ENCODE data around the gene SIVA1.

Gene SIVA1

DNA sequence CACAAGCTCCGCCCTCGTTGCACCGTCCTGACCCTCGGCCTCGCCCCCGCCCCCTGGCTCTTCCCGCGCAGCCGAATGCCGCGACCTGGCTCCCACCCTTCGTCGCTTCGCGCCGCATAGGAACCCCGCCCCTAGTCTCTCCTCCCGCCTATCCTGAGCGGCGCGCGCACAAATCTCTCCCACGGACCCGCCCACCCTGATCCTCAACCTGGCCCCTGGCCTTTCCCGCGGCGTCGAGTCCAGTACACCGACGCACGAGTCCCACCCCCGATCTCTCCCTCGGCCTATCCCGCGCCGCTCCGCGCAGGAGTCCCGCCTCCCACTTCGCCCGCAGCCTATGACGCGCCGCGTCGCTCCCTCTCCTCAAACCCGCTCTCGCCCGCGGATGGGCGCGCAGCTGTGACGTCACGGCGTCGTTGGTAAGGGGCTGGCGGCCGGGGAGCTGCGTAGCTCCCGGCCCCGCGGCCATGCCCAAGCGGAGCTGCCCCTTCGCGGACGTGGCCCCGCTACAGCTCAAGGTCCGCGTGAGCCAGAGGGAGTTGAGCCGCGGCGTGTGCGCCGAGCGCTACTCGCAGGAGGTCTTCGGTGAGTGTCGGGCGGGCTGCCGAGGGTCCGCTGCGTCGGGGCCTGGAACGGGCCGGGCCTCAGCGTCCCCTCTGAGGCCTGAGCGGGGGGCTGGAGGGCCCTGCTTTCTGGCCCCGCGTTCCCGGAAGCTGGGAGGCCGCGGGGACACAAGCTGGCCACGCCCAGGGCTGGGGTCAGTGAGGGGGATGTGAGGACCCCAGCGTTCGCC, at the start of gene SIVA1:
SIVA1 (plus strand) TSS at position 413 of the 793 bp plus-strand sequence; CDS start at position 468, 55 bp downstream.
- peak; percentile 90 for DNase-seq (ENCODE audit: low read depth)

DNA sequence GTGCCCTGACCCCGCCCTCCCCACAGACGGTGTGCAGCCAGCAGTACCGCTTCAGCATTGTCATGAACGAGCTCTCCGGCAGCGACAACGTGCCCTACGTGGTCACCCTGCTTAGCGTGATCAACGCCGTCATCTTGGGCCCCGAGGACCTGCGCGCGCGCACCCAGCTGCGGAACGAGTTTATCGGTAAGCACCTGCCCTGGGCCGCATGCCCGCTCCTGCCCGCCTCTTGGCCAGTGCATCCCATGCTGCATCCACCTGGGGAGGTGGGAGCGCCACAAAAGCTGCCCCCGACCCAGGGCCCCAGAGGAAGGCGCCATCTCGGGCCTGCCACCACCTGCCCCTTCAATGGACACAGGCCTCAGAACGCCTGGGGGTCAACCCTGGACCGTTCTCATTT, 49.7 kb upstream of the SIVA1 start:
- no peak for DNase-seq (ENCODE audit: low read depth)

DNA sequence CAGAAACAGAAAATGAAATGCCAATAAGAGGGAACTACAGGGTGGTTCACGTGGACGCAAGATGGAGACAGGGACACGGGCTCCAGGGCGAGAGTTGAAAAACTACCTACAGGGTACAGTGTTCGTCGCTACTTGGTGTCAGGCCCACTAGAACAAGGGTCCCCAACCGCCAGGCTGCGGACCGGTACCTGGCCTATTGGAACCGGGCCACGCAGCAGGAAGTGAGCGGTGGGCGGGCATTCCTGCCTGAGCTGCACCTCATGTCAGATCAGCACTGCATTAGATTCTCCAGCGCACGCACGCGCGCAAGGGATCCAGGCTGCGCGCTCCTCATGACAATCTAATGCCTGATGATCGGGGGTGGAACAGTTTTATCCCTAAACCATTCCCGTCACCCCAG, 48.7 kb upstream of the SIVA1 start:
- no peak for DNase-seq (ENCODE audit: low read depth)

- DNase-seq (ENCODE audit: low read depth): no peak
Observed at GRCh38 chr14:104705340-104706047, 47.5 kb upstream of the SIVA1 start.

DNA sequence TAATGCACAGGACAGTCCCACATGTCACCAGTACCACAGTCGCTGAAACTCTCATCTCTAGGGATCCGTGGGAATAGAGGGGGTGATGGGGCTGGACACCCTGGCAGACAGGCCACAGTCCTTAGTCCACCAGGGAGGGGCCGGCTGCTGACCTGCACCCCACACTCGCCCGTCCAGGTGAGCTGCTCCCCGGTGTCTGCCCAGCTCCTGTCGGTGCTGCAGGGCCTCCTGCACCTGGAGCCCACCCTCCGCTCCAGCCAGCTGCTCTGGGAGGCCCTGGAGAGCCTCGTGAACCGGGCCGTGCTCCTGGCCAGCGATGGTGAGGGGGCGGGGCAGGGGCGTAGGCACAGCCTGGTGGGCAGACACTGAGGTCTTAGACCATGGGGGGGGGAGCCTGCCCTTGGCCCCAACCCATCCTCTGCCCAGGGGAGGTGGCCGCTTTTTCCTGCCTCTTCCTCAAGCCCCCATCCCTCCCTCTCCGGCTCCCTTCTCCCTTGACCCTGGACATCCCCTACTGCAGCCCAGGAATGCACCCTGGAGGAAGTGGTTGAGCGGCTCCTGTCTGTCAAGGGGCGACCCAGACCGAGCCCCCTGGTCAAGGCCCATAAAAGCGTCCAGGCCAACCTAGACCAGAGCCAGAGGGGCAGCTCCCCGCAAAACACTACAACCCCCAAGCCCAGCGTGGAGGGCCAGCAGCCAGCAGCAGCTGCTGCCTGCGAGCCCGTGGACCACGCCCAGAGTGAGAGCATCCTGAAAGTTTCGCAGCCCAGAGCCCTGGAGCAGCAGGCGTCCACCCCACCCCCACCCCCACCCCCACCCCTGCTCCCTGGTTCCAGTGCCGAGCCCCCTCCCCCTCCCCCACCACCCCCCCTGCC, 46.0 kb upstream of the SIVA1 start:
- no peak for DNase-seq (ENCODE audit: low read depth)

- DNase-seq (ENCODE audit: low read depth): no peak
Observed at GRCh38 chr14:104707608-104708595, 45.0 kb upstream of the SIVA1 start.

- no peak for DNase-seq (ENCODE audit: low read depth)
Observed at GRCh38 chr14:104708606-104709268, 44.2 kb upstream of the SIVA1 start.

DNA sequence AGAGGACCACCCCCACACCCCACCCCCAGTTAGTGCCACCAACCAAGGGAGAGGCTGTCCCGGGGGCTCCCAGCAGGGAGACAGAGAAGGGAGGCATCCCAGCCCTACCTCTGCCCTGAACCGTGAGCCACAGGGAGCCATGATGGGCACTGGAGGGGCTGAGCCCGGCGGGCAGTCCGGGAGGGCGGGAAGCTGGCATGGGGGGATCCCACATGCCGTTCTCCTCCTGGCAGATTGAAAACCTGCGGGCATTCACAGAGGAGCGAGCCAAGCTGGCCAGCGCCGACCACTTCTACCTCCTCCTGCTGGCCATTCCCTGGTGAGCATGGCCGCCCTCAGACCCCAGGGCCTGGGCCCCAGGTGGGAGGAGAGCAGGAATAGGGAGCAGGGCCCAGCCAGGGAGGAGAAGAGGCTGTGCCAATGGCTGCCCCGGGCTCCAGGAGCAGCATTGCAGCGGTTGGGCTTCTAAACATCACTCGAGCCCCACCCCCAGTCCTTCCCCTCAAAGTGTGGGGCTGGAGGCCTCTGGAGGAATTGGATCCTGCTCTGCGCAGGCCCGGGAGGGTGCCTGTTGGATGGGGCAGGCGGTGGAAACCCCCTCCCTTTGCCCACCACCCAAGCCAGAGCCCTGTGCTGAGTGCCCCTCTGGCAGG, 43.4 kb upstream of the SIVA1 start:
- no peak for DNase-seq (ENCODE audit: low read depth)

DNA sequence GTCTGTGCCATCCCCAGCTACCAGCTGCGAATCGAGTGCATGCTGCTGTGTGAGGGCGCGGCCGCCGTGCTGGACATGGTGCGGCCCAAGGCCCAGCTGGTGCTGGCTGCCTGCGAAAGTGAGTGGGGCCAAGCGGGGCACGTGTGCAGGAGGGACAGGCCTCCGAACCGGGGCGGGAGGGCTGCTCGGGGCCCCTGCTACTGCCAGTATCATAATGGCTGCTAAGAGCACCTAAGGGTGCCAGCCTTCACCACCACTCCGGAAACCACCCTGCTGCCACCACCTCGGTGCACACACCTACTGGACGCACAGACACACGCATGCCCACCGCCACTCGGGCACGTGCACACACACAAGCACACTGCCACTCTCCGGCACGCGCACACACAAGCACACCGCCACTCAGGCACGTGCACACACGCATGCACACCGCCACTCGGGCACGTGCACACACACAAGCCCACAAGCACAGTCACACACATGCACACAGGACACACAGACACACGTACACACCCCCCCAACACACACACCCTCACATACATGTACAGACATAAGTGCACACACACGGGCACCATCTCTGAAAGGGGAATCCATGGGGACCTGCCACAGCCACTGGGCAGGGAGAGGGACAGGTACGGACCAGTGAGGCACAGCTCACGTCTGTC, 42.7 kb upstream of the SIVA1 start:
- DNase-seq (ENCODE audit: low read depth): no peak

DNA sequence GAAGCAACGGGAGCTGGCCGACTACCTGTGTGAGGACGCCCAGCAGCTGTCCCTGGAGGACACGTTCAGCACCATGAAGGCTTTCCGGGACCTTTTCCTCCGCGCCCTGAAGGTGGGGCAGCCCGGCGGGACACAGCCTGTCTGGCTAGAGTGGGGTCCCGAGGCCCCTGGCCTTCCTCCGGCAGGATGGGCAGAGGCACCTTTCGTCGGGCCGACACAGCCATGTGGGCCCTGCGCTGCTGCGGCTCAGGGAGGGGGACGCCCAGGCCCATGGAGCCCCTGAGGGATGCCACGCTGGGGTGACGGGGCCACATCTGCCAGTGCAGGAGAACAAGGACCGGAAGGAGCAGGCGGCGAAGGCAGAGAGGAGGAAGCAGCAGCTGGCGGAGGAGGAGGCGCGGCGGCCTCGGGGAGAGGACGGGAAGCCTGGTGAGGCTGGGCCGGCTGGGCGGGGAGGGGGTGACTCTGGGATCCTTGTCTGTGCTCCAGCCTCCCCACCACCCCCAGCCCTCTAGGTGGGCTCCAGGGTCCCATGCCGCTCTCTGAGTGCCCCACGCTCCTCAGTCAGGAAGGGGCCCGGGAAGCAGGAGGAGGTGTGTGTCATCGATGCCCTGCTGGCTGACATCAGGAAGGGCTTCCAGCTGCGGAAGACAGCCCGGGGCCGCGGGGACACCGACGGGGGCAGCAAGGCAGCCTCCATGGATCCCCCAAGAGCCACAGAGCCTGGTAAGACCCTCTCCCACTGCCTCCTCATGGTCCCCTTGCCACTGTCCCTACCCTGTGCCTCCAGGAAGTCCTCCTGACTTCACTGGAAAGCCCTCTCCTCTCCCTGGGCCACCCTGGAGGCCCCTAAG, 39.8 kb upstream of the SIVA1 start:
- no peak for DNase-seq (ENCODE audit: low read depth)

DNA sequence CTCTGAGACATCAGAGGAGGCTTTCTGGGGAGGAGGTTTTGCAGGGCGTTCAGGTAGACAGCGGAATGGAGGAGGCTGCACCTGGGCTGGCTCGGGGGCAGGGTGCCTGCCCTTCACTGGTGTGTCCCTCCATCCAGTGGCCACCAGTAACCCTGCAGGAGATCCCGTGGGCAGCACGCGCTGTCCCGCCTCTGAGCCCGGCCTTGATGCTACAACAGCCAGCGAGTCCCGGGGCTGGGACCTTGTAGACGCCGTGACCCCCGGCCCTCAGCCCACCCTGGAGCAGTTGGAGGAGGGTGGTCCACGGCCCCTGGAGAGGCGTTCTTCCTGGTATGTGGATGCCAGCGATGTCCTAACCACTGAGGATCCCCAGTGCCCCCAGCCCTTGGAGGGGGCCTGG, 38.9 kb upstream of the SIVA1 start:
- DNase-seq (ENCODE audit: low read depth): no peak

- DNase-seq (ENCODE audit: low read depth): no peak
Observed at GRCh38 chr14:104714681-104715080, 38.3 kb upstream of the SIVA1 start.

DNA sequence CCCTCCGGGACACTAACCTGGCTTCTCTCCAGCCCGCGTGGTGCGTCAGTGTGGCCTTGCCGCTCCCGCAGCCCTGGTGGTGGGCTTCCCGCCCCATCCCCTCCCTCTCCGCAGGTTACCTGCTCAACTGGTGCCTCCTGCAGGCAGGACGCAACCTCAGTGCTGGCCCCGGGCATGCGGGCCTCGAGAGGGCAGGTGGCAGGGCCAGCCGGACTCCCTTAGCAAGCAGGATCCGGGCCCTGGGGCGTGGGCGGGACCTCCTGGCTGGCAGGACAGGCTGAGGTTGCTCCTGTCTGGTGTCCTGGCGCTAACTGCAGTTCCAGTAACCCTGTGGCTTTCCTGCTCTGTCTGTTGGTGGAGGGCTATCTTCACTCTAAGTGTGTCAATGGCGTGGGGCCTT, 37.5 kb upstream of the SIVA1 start:
- no peak for DNase-seq (ENCODE audit: low read depth)

DNA sequence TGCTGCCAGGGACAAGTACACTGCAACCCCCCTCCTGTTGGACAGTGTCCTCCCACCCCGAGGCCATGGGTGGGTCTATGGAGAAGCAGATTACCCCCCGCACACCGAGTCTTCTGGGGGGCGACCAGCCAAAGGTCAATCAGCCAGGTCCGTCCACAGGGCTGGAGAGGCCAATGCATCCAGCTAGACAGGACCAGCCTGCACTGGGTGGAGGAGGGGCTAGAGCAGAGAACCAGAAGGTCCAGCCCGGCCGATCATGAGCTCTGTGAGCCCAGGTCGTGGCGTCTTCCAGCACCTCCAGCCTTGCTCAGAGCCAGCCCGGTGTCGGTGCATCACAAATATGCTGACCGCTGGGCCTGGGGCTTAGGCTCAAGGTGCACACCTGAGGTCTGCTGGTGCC, 37.1 kb upstream of the SIVA1 start:
- DNase-seq (ENCODE audit: low read depth): no peak

DNA sequence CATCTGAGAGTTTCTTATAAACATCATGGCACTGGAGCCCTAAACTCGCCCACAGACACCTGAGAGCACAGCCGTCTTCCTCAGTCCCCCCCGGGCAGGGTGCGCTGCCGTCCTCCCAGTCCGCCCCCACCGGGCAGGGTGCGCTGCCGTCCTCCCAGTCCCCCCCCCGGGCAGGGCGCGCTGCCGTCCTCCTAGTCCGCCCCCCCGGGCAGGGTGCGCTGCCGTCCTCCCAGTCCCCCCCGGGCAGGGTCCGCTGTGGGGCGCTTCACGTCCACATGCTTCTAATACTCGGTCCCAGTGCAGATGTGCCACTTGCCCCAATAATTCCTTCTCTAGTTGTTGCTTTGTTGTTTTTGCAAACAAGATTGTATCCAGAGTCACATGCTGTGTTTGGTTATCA, 35.8 kb upstream of the SIVA1 start:
- DNase-seq (ENCODE audit: low read depth): no peak

DNA sequence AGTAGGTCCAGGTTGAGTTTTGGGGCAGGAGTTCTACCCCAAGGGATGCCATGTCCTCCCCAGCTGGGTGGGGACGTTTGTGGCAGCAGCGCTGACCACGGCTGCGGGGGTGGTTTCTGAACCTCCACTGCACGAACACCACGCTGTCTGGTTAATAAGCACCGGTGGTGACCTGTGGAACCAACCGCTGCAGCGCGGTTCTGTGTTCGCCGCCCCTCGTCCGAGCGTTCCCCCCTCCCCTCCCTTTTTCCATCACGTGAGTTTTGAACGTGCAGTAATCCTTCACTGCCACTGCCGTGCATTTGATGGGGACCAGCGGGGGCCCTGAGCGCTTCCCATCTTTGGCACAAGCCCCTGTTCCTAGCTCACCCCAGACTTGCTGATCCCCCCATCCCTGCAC, 35.3 kb upstream of the SIVA1 start:
- DNase-seq (ENCODE audit: low read depth): no peak

- no peak for DNase-seq (ENCODE audit: low read depth)
Observed at GRCh38 chr14:104718147-104718546, 34.8 kb upstream of the SIVA1 start.

DNA sequence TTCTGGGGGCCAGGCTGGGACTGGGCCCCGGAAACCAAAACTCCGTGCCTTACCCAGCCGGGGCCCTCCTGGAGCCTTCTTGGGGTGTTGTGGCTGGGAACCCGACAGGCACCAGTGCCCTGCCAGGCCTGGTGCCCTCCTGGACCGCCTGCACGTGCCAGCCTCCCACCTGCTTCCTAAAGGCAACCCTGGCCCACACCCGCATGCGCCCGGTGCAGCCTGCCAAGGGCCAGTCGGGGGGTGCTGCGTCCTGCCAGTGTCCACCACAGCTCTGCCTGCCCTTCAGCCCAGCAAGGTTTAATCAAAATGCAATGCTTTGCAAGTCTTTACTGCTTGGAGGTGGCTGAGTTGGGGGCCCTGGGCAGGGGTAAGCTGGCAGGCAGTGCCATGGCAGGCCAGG, 34.1 kb upstream of the SIVA1 start:
- no peak for DNase-seq (ENCODE audit: low read depth)

- no peak for DNase-seq (ENCODE audit: low read depth)
Observed at GRCh38 chr14:104719343-104719742, 33.6 kb upstream of the SIVA1 start.

All from non-pigmented ciliary epithelial cell (primary cell).